Measurements from ENCODE around the gene TOGARAM1.

Gene TOGARAM1

GRCh38 chr14:44962334-44963043 lies 499 bp downstream of the TOGARAM1 start:
- peak; percentile 50 for DNase-seq (ENCODE audit: low read depth)

- no peak for DNase-seq (ENCODE audit: low read depth)
These were observed 1.1 kb downstream of the TOGARAM1 start for GRCh38 chr14:44963044-44963528.

GRCh38 chr14:44963775-44964380 lies 1.9 kb downstream of the TOGARAM1 start:
- DNase-seq (ENCODE audit: low read depth), result peak; percentile 33

GRCh38 chr14:44966601-44967336 lies 4.8 kb downstream of the TOGARAM1 start:
- no peak for DNase-seq (ENCODE audit: low read depth)

GRCh38 chr14:44968714-44969113 lies 6.7 kb downstream of the TOGARAM1 start:
- no peak for DNase-seq (ENCODE audit: low read depth)

GRCh38 chr14:44970907-44971306 lies 8.9 kb downstream of the TOGARAM1 start:
- DNase-seq (ENCODE audit: low read depth), result no peak

GRCh38 chr14:44971459-44971858 lies 9.5 kb downstream of the TOGARAM1 start:
- no peak for DNase-seq (ENCODE audit: low read depth)

GRCh38 chr14:44979273-44979672 lies 17.3 kb downstream of the TOGARAM1 start:
- no peak for DNase-seq (ENCODE audit: low read depth)

- DNase-seq (ENCODE audit: low read depth), result peak; percentile 21
These were observed 17.9 kb downstream of the TOGARAM1 start for GRCh38 chr14:44979740-44980356.

GRCh38 chr14:44981198-44981597 lies 19.2 kb downstream of the TOGARAM1 start:
- DNase-seq (ENCODE audit: low read depth), result no peak

- no peak for DNase-seq (ENCODE audit: low read depth)
These were observed 20.6 kb downstream of the TOGARAM1 start for GRCh38 chr14:44982594-44982993.

GRCh38 chr14:44988694-44989093 lies 26.7 kb downstream of the TOGARAM1 start:
- DNase-seq (ENCODE audit: low read depth), result no peak

GRCh38 chr14:44989497-44990440 lies 27.8 kb downstream of the TOGARAM1 start:
- DNase-seq (ENCODE audit: low read depth), result no peak

- no peak for DNase-seq (ENCODE audit: low read depth)
These were observed 28.5 kb downstream of the TOGARAM1 start for GRCh38 chr14:44990533-44990932.

GRCh38 chr14:44995196-44995595 lies 33.2 kb downstream of the TOGARAM1 start:
- no peak for DNase-seq (ENCODE audit: low read depth)

GRCh38 chr14:44995770-44996294 lies 33.8 kb downstream of the TOGARAM1 start:
- DNase-seq (ENCODE audit: low read depth), result no peak

GRCh38 chr14:45003924-45004323 lies 41.9 kb downstream of the TOGARAM1 start:
- no peak for DNase-seq (ENCODE audit: low read depth)

- DNase-seq (ENCODE audit: low read depth), result no peak
These were observed 53.1 kb downstream of the TOGARAM1 start for GRCh38 chr14:45015133-45015532.

GRCh38 chr14:45028107-45028626 lies 66.2 kb downstream of the TOGARAM1 start:
- DNase-seq (ENCODE audit: low read depth), result no peak

GRCh38 chr14:45034730-45035129 lies 72.7 kb downstream of the TOGARAM1 start:
- no peak for DNase-seq (ENCODE audit: low read depth)

- DNase-seq (ENCODE audit: low read depth), result no peak
These were observed 76.3 kb downstream of the TOGARAM1 start for GRCh38 chr14:45038256-45038655.
